ENCODE measurements around the gene MRPL47.
"Not testable (repeated sequence)": the region's sequence is repeated elsewhere in the genome, so short reads cannot be mapped to it uniquely, and the experiment has no call there.

Gene MRPL47

GRCh38 chr3:179604321-179605078, at the start of gene MRPL47, which contains the start of gene NDUFB5:
Gene MRPL47, minus strand, starts transcription at chr3:179604638. Its CDS starts 14 bp downstream, at chr3:179604624.
Gene NDUFB5, plus strand, starts transcription at chr3:179604794. Its CDS starts 22 bp downstream, at chr3:179604816.
- peak; percentile 99 for DNase-seq

GRCh38 chr3:179653096-179653797, 48.8 kb upstream of the MRPL47 start:
- peak; percentile 89 for DNase-seq

- peak; percentile 89 for DNase-seq
Observed at GRCh38 chr3:179652447-179653095, 48.1 kb upstream of the MRPL47 start, which contains the start of gene USP13. Gene USP13, plus strand, starts transcription at chr3:179653040. Its CDS starts 186 bp downstream, at chr3:179653226.

GRCh38 chr3:179651687-179652446, 47.4 kb upstream of the MRPL47 start:
- DNase-seq, result no peak

GRCh38 chr3:179646177-179646576, 41.7 kb upstream of the MRPL47 start:
- no peak for DNase-seq

- not testable (repeated sequence) for DNase-seq
Observed at GRCh38 chr3:179643837-179644236, 39.4 kb upstream of the MRPL47 start.

- no peak for DNase-seq
Observed at GRCh38 chr3:179642871-179643270, 38.4 kb upstream of the MRPL47 start.

GRCh38 chr3:179640469-179640868, 36.0 kb upstream of the MRPL47 start:
- no peak for DNase-seq

GRCh38 chr3:179630753-179631451, 26.5 kb upstream of the MRPL47 start:
- DNase-seq, result no peak

GRCh38 chr3:179624451-179624850, 20.0 kb upstream of the MRPL47 start:
- no peak for DNase-seq

- DNase-seq, result no peak
Observed at GRCh38 chr3:179622023-179622422, 17.6 kb upstream of the MRPL47 start.

GRCh38 chr3:179615458-179616173, 11.2 kb upstream of the MRPL47 start:
- peak; percentile 64 for DNase-seq

- DNase-seq, result no peak
Observed at GRCh38 chr3:179613807-179614206, 9.4 kb upstream of the MRPL47 start.

GRCh38 chr3:179610066-179610465, 5.6 kb upstream of the MRPL47 start:
- no peak for DNase-seq

- DNase-seq, result peak; percentile 73
Observed at GRCh38 chr3:179608931-179609720, 4.7 kb upstream of the MRPL47 start.

- no peak for DNase-seq
Observed at GRCh38 chr3:179606534-179607085, 2.2 kb upstream of the MRPL47 start.

- DNase-seq, result peak; percentile 30
Observed at GRCh38 chr3:179603831-179604230, 607 bp downstream of the MRPL47 start.

- DNase-seq, result peak; percentile 28
Observed at GRCh38 chr3:179603321-179603720, 1.1 kb downstream of the MRPL47 start.

- DNase-seq, result no peak
Observed at GRCh38 chr3:179599531-179599930, 4.9 kb downstream of the MRPL47 start.

GRCh38 chr3:179591313-179591712, 13.1 kb downstream of the MRPL47 start:
- no peak for DNase-seq

Data from hematopoietic multipotent progenitor cell treated with erythropoietin and hydrocortisone succinate and interleukin-3 and kit ligand, for 4 days (in vitro differentiated cells).